Tibial nerve (tissue), 3 donors: ENCODE results near the gene NOC4L.

Experiments used
- CTCF ChIP-seq, 5 experiments: fragments of 200-600 bp in 3 of 5; fragments of 450-650 bp in 2 of 5; sonication (generic) in 3 of 5; IDR thresholded peaks; one replicate each; pipeline ENCODE4 v1.5.1; 2016 to 2019; ENCODE audit warnings: antibody characterized with exemption in 5 of 5, mild to moderate bottlenecking in 3 of 5, moderate library complexity in 2 of 5
- POLR2A ChIP-seq, 2 donors: fragments of 450-650 bp; IDR thresholded peaks; one replicate each; pipeline ENCODE4 v1.6.1; 2017; ENCODE audit warnings: antibody characterized with exemption in 2 of 2, mild to moderate bottlenecking in 2 of 2, moderate library complexity in 2 of 2

- TF ChIP-seq CTCF (IDR thresholded peaks at IDR 0.05) (no peak), POLR2A (IDR thresholded peaks at IDR 0.05) (no peak)
Measured at GRCh38 chr12:132182206-132182710, 38.0 kb downstream of the NOC4L start.
